Hepatocyte (in vitro differentiated cells): ENCODE results near the gene L1TD1. TPM values are rescaled to one million over a fixed set of nuclear protein-coding genes. Genes with fewer than 3 reads are reported as not detected.
"Not testable (repeated sequence)": the region's sequence is repeated elsewhere in the genome, so short reads cannot be mapped to it uniquely, and the experiment has no call there.

Experiments used
- DNase-seq: peaks from one replicate; pipeline ENCODE4 v3.0.0-alpha.2; 2016; ENCODE audit warnings: low spot score
- H2AFZ ChIP-seq: fragments of 200-600 bp; sonication (generic); 2 replicates; pipeline ENCODE4 v1.6.0; 2016; ENCODE audit warnings: antibody characterized with exemption, mild to moderate bottlenecking
- H3K27ac ChIP-seq: fragments of 200-600 bp; sonication (generic); 2 replicates; pipeline ENCODE4 v1.5.1; 2016; ENCODE audit warnings: mild to moderate bottlenecking
- H3K27me3 ChIP-seq: fragments of 200-600 bp; sonication (generic); 2 replicates; pipeline ENCODE4 v1.6.1; 2016
- H3K36me3 ChIP-seq: fragments of 200-600 bp; sonication (generic); replicated peaks from 2 replicates; pipeline ENCODE4 v1.5.1; 2016; ENCODE audit warnings: low read depth; ENCODE audit not compliant: insufficient read depth
- H3K4me1 ChIP-seq: fragments of 200-600 bp; sonication (generic); 2 replicates; pipeline ENCODE4 v1.5.1; 2016; ENCODE audit warnings: mild to moderate bottlenecking, moderate library complexity; ENCODE audit not compliant: insufficient read depth
- H3K4me2 ChIP-seq: fragments of 200-600 bp; sonication (generic); 2 replicates; pipeline ENCODE4 v1.6.0; 2016
- H3K4me3 ChIP-seq: fragments of 200-600 bp; sonication (generic); 2 replicates; pipeline ENCODE4 v1.5.1; 2016; ENCODE audit warnings: mild to moderate bottlenecking
- H3K79me2 ChIP-seq: fragments of 200-600 bp; sonication (generic); 2 replicates; pipeline ENCODE4 v1.6.0; 2017; ENCODE audit warnings: mild to moderate bottlenecking
- H3K9me2 ChIP-seq: fragments of 200-600 bp; sonication (generic); replicated peaks from 2 replicates; pipeline ENCODE4 v1.6.0; 2017; ENCODE audit warnings: mild to moderate bottlenecking; ENCODE audit not compliant: insufficient read depth
- H3K9me3 ChIP-seq: fragments of 200-600 bp; sonication (generic); 2 replicates; pipeline ENCODE4 v1.5.1; 2016; ENCODE audit warnings: low read depth, mild to moderate bottlenecking
- H4K20me1 ChIP-seq: fragments of 200-600 bp; sonication (generic); 2 replicates; pipeline ENCODE4 v1.6.0; 2016; ENCODE audit warnings: mild to moderate bottlenecking; ENCODE audit not compliant: insufficient read depth, poor library complexity, severe bottlenecking
- EZH2 ChIP-seq: fragments of 200-600 bp; sonication (generic); IDR thresholded peaks from 2 replicates; pipeline ENCODE4 v1.6.1; 2016; ENCODE audit warnings: antibody characterized with exemption, mild to moderate bottlenecking, borderline replicate concordance
- EZH2phosphoT487 ChIP-seq: fragments of 200-600 bp; sonication (generic); IDR thresholded peaks from one replicate; pipeline ENCODE4 v1.6.1; 2018; ENCODE audit warnings: antibody characterized with exemption, mild to moderate bottlenecking, low read depth, moderate library complexity; ENCODE audit not compliant: unreplicated experiment, severe bottlenecking
- WGBS: methylation state at CpG from one replicate; pipeline ENCODE4 v1.1.6; 2016; ENCODE audit warnings: low lambda C conversion rate; ENCODE audit errors: missing lambda C conversion rate; 5-methylcytosine and 5-hydroxymethylcytosine counted together
- polyA plus RNA-seq: library from polyadenylated mRNA; unstranded; fragments of >200 nt; fragmentation: Nextera tagmentation; extraction: Ambion mirVana; gene quantifications from 2 replicates; pipeline ENCODE4 v1.2.1, GENCODE V29; 2016
- total RNA-seq: library from RNA; depleted of rRNA; stranded (reverse); fragments of >200 nt; gene quantifications from 2 replicates; pipeline ENCODE4 v1.2.3, GENCODE V29; 2014
- TF ChIP-seq, protein P1 (sequence below): fragments of 200-600 bp; sonication (generic); IDR thresholded peaks from 2 replicates; pipeline ENCODE4 v1.5.1; 2016; ENCODE audit warnings: antibody characterized with exemption, mild to moderate bottlenecking; ENCODE audit not compliant: poor library complexity

The L1TD1 gene
- total and polyA plus RNA-seq, 2 experiments from 2014 or later, result 0.53 to 0.77 TPM

DNA sequence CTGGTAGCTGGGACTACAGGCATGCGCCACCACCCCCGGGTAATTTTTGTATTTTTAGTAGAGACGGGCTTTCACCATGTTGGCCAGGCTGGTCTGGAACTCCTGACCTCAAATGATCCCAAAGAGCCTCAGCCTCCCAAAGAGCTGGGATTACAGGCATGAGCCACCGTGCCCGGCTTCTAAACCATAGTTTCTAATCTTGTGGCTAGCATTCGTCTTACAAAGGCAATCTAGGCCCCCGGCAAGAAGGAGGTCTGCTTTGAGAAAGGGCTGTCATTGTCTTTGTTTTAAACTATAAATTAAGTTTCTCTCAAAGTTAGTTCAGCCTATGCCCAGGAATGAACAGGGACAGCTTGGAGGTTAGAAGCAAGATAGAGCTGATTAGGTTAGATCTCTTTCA lies 10.3 kb upstream of the L1TD1 start:
- no peak for DNase-seq
- H2AFZ ChIP-seq, result no peak overlapping the region

DNA sequence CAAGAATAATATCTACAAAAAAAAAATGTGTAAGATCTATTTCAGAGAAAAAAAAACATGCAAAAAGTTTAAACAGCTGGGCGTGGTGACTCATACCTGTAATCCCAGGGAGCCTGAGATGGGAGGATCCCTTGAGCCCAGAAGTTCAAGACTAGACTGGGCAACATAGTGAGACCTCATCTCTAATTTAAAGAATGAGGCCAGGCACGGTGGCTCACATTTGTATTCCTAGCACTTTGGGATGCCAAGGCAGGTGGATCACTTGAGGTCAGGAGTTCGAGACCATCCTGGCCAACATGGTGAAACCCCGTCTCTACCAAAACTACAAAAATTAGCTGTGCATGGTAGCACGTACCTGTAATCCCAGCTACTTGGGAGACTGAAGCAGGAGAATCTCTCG lies 9.4 kb upstream of the L1TD1 start:
- H3K36me3 ChIP-seq, H4K20me1 ChIP-seq, H3K4me3 ChIP-seq, H3K4me2 ChIP-seq, H3K9me3 ChIP-seq, H3K79me2 ChIP-seq, DNase-seq, H3K27me3 ChIP-seq, H3K9me2 ChIP-seq, H3K27ac ChIP-seq, H3K4me1 ChIP-seq, H2AFZ ChIP-seq: not testable (repeated sequence)
- 98% methylated on average over 6 of the region's 6 CpGs for WGBS

More for the DNA sequence above, 10.3 kb upstream of the L1TD1 start:
- Histone ChIP-seq H3K9me2 (no peaks in the 10 kb centered on the region), H4K20me1 (no peaks in the 10 kb centered on the region), H3K4me1 (peaks cover 13% of the 10 kb centered on the region), H3K27ac (no peak overlapping the region), H3K27me3 (no peaks in the 10 kb centered on the region), H3K79me2 (no peaks in the 10 kb centered on the region), H3K36me3 (no peaks in the 10 kb centered on the region), H3K4me2 (no peak overlapping the region), H3K9me3 (no peaks in the 10 kb centered on the region), H3K4me3 (no peak overlapping the region)
- TF ChIP-seq, protein P1, sequence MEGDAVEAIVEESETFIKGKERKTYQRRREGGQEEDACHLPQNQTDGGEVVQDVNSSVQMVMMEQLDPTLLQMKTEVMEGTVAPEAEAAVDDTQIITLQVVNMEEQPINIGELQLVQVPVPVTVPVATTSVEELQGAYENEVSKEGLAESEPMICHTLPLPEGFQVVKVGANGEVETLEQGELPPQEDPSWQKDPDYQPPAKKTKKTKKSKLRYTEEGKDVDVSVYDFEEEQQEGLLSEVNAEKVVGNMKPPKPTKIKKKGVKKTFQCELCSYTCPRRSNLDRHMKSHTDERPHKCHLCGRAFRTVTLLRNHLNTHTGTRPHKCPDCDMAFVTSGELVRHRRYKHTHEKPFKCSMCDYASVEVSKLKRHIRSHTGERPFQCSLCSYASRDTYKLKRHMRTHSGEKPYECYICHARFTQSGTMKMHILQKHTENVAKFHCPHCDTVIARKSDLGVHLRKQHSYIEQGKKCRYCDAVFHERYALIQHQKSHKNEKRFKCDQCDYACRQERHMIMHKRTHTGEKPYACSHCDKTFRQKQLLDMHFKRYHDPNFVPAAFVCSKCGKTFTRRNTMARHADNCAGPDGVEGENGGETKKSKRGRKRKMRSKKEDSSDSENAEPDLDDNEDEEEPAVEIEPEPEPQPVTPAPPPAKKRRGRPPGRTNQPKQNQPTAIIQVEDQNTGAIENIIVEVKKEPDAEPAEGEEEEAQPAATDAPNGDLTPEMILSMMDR, result no peak
- TF ChIP-seq EZH2phosphoT487 (no peak), EZH2 (no peak)
- 81% methylated on average over 7 of the region's 7 CpGs for WGBS

DNA sequence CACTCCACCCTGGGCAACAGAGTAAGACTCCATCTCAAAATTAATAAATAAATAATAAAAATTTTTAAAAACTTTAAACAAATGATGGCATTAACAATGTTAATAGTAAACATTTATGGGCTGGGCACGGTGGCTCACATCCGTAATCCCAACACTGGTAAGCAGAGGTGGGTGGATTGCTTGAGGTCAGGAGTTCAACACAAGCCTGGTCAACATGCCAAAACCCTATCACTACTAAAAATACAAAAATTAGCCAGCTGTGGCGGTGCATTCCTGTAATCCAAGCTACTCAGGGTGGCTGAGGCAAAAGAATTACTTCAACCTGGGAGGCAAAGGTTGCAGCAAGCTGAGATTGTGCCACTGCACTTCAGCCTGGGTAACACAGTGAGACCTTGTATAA lies 9.0 kb upstream of the L1TD1 start:
- Histone ChIP-seq H4K20me1 (no peaks in the 10 kb centered on the region), H3K4me3 (no peak overlapping the region), H3K27me3 (no peaks in the 10 kb centered on the region), H3K27ac (no peak overlapping the region), H2AFZ (no peak overlapping the region), H3K79me2 (no peaks in the 10 kb centered on the region), H3K9me3 (no peaks in the 10 kb centered on the region), H3K9me2 (no peaks in the 10 kb centered on the region), H3K4me2 (no peak overlapping the region), H3K4me1 (peaks cover 4% of the 10 kb centered on the region), H3K36me3 (no peaks in the 10 kb centered on the region)
- WGBS, result 82% methylated on average over 3 of the region's 3 CpGs
- TF ChIP-seq EZH2phosphoT487, result no peak
- no peak for DNase-seq

DNA sequence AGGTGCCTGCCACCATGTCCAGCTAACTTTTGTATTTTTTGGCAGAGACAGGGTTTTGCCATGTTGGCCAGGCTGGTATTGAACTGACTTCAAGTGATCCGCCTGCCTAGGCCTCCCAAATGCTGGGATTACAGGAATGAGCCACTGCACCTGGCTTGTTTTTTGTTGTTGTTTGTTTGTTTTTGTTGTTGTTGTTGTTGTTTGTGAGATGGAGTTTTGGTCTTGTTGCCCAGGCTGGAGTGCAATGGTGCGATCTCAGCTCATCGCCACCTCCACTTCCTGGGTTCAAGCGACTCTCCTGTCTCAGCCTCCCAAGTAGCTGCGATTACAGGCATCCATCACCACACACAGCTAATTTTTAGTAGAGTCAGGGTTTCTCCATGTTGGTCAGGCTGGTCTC lies 7.1 kb upstream of the L1TD1 start:
- Histone ChIP-seq H2AFZ (no peak overlapping the region), H3K27ac (no peak overlapping the region), H3K27me3 (no peaks in the 10 kb centered on the region), H3K4me1 (no peaks in the 10 kb centered on the region), H3K9me2 (no peaks in the 10 kb centered on the region), H3K4me3 (no peak overlapping the region), H3K9me3 (no peaks in the 10 kb centered on the region), H3K36me3 (no peaks in the 10 kb centered on the region), H3K79me2 (no peaks in the 10 kb centered on the region), H3K4me2 (no peak overlapping the region), H4K20me1 (no peaks in the 10 kb centered on the region)
- DNase-seq, result no peak
- no peak for TF ChIP-seq EZH2
- TF ChIP-seq, protein P1, result no peak
- no peak for TF ChIP-seq EZH2phosphoT487
- 95% methylated on average over 5 of the region's 5 CpGs for WGBS
